ENCODE data around the gene GPHA2.
"Not testable (repeated sequence)": the region's sequence is repeated elsewhere in the genome, so short reads cannot be mapped to it uniquely, and the experiment has no call there.

Gene GPHA2

GRCh38 chr11:64935359-64936081 is at the start of gene GPHA2:
Gene GPHA2, minus strand, starts transcription at chr11:64935893. Its CDS starts 433 bp downstream, at chr11:64935460.
- DNase-seq = no peak

GRCh38 chr11:64983339-64983738 is 47.6 kb upstream of the GPHA2 start:
- DNase-seq = not testable (repeated sequence)

GRCh38 chr11:64976651-64977050 is 41.0 kb upstream of the GPHA2 start:
- no peak for DNase-seq

- DNase-seq = no peak
Measured at GRCh38 chr11:64974124-64974523, 38.4 kb upstream of the GPHA2 start.

GRCh38 chr11:64971421-64972233 is 35.9 kb upstream of the GPHA2 start, which contains the start of gene MAJIN:
Gene MAJIN, minus strand, starts transcription at chr11:64972108. Its CDS starts 12,703 bp downstream, at chr11:64959405.
- peak; percentile 89 to 95 (median 95) for DNase-seq

GRCh38 chr11:64970731-64971151 is 35.0 kb upstream of the GPHA2 start:
- no peak for DNase-seq

- peak; percentile 26 to 42 (median 32) for DNase-seq
Measured at GRCh38 chr11:64969209-64969608, 33.5 kb upstream of the GPHA2 start.

- DNase-seq = no peak
Measured at GRCh38 chr11:64967375-64967774, 31.7 kb upstream of the GPHA2 start.

GRCh38 chr11:64963072-64963631 is 27.5 kb upstream of the GPHA2 start:
- no peak for DNase-seq

- DNase-seq = no peak
Measured at GRCh38 chr11:64960719-64961118, 25.0 kb upstream of the GPHA2 start.

GRCh38 chr11:64959498-64959897 is 23.8 kb upstream of the GPHA2 start:
- no peak for DNase-seq

GRCh38 chr11:64954201-64954600 is 18.5 kb upstream of the GPHA2 start:
- DNase-seq = no peak

- no peak for DNase-seq
Measured at GRCh38 chr11:64951529-64951928, 15.8 kb upstream of the GPHA2 start.

GRCh38 chr11:64947208-64947814 is 11.6 kb upstream of the GPHA2 start:
- DNase-seq = peak; percentile 51 to 56 (median 55)

GRCh38 chr11:64936539-64936938 is 846 bp upstream of the GPHA2 start:
- DNase-seq = no peak

GRCh38 chr11:64934682-64935358 is 873 bp downstream of the GPHA2 start:
- no peak for DNase-seq

- no peak for DNase-seq
Measured at GRCh38 chr11:64933935-64934681, 1.6 kb downstream of the GPHA2 start.

- no peak for DNase-seq
Measured at GRCh38 chr11:64933213-64933934, 2.3 kb downstream of the GPHA2 start.

GRCh38 chr11:64932324-64932723 is 3.4 kb downstream of the GPHA2 start:
- DNase-seq = no peak

- DNase-seq = no peak
Measured at GRCh38 chr11:64931290-64931689, 4.4 kb downstream of the GPHA2 start.

GRCh38 chr11:64930340-64930739 is 5.4 kb downstream of the GPHA2 start:
- DNase-seq = no peak
